GM19240 (cell line): ENCODE measurements around the gene PHOX2B.
"Not testable (repeated sequence)": the region's sequence is repeated elsewhere in the genome, so short reads cannot be mapped to it uniquely, and the experiment has no call there.

Experiments used
- DNase-seq: peaks from one replicate; pipeline ENCODE4 v3.0.0; 2011; ENCODE audit warnings: low spot score; ENCODE audit not compliant: insufficient read length

Gene PHOX2B

DNA sequence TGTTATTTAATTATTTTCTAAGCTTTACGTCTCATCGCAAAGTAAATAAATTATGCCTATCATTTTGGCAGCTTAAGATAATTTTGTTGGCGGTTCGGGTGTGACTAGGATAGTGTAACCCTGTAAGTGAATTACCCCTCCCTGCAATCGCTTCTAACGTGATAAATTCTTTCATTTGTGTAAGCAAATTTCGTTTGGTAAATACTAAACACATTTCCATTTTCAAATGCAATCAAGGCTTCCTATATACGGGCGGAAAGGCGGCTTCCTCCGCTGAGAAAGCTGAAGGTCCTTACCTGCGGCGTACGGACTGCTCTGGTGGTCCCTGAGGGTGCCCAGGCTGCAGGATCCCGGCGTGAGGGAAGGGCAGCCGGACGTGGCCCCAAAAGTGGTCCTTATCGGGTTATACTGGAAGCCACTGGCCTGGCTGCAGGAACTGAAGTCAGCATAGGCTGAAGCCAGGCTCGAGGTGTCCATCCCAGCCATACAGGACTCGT, 403 bp downstream of the PHOX2B start:
- DNase-seq: no peak

DNA sequence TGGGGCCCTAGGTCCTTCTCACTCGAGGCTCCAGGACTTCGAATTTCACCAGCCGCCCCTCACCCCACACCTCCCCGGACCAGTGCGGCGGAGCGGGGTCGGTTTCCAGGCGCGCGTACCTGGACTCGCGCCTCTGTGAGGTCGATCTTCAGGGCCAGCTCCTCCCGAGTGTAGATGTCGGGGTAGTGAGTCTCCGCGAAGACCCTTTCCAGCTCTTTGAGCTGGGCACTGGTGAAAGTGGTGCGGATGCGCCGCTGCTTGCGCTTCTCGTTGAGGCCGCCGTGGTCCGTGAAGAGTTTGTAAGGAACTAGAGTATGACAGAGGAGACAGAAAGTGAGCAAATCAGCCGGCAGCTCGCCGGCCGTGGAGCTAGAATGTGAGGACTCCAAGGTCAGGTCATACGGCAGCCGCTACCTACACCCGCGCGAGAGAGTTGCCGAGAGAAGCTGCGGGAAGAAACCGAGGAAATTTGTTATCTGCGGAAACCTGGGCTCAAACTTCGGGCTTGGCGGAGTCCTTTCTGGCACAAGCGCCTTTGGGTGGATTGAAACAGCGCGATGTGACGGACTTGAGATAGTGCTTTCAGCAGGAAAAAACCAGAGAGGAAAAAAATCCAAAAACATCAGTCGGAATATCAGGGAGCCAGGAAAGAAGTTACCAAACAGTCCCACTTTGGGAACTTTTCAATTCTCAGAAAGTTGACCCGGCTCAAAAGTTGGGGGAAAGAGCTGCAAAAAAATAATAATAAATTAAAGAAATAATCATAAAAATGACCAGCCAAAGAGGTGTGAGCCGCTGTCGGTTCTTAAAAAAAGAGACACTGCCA, 1.1 kb downstream of the PHOX2B start:
- DNase-seq: no peak

- no peak for DNase-seq
Measured at GRCh38 chr4:41746440-41747229, 1.9 kb downstream of the PHOX2B start.

DNA sequence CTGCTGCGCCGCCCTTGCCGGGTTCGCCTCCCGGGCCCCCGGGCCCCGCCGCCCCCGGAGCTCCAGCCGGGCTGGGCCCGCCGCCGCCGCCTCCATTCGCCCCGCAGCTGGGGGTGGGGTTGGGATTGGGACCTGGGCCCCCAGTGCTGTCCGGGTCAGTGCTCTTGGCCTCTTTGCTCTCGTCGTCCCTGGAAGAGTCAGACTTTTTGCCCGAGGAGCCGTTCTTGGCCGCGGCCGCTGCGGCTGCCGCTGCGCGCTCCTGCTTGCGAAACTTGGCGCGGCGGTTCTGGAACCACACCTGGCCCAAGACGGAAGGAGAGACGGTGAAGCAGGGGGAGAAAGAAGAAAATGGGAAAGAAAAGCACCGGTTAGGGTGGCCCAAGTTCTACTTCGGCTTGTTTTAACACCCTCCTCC, 2.5 kb downstream of the PHOX2B start:
- no peak for DNase-seq

DNA sequence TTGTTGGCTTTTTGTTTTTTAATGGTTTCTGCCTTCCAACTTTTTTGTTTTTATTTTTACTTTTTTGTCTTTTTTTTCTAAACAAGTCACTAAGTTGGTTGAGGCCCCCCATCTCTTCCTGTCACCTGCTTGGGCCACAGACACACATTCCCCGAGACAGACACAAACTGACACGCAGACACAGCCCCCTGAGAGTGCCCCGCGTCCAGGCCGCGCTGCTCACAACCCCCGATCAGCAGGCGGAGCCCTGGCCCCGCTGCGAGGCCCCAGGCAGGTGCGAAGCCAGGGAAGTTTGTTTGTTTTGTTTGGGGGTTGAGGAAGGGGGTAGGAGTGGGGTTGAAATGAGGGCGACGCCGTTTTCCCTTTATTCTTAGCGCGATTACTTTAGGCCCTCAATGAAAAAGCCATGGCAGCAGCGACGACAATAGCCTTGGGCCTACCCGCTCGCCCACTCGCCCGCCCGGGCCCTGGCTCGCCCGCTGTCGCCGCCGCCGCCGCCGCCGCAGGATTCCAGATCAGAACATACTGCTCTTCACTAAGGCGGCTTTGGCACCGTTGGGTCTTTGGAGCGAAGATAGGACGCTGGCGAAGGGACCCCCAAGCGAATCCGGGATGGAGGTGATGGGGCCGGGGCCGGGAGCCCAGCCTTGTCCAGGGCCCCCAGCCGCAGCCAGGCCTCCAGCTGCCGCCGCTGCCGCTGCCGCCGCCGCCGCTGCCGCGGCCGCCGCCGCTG, 3.1 kb downstream of the PHOX2B start:
- no peak for DNase-seq

GRCh38 chr4:41744572-41745291, 3.8 kb downstream of the PHOX2B start:
- DNase-seq: no peak

DNA sequence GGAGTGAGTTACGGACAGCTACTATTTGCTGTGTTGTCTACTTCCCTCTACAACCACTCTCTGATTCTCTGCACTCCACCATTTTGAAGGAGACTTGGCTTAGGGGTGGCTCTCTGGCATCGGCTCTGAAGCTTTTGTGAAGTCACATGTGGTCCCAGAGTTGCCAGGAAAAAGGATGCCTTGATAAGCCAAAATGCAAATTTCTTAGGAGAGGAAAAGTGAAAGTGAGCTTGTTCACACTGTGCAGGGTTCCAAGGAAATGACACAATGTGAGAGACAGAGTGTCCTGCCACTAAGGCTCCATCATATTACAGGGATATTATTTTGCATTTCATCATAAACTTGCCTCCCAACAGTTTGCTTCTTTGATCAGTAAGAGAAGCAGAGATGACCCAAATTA, 7.2 kb downstream of the PHOX2B start:
- DNase-seq: no peak

GRCh38 chr4:41737491-41737890, 11.0 kb downstream of the PHOX2B start:
- not testable (repeated sequence) for DNase-seq

GRCh38 chr4:41734371-41734770, 14.2 kb downstream of the PHOX2B start:
- no peak for DNase-seq

DNA sequence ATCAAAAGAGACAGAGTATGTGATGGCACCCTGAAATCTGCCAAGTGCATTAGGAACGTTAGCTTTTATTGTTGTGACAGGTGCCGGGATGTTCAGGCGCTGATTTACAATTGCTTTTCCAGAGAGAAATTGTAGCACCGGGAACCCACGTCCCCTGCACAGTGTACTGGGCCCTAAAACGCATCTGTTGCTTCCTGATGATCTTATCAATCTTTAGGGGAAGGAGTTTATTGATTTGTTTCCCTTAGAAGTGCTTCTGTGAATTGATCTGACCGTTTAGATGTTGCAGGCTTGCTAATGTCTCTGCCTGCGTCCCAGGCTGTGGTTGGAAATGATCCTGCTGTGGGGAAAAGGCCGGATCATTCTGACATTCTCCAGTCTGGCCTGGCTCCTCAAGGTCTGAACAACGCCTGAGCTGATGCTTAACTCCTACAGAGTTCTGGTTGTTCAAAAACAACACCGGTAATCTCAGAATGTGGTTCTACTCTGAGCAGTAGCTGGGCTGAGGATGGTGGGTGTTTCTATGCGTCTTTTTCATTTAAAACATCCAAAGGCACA, 16.9 kb downstream of the PHOX2B start:
- DNase-seq: no peak

- DNase-seq: no peak
Measured at GRCh38 chr4:41728573-41728913, 20.0 kb downstream of the PHOX2B start.

GRCh38 chr4:41727861-41728572, 20.5 kb downstream of the PHOX2B start:
- DNase-seq: no peak

DNA sequence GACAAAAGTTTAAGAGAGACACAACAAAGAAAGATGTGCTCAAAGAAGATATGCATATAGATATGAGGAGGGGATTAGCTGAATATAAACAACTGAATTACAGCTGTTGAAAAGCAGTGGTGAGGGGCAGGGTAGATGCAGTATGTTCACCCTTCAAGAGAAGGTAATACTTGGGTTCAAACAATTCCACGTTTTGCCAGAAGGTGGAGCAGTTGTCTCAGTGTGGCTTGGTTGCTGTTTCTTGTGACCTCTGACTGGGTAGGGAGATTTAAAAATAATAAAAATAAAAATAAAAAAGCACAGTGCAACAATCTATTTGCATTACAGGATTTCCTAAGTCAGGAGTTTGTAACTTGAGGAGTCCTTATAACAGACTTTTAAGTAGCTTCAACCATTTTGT, 23.3 kb downstream of the PHOX2B start:
- DNase-seq: no peak

GRCh38 chr4:41723286-41723685, 25.2 kb downstream of the PHOX2B start:
- DNase-seq: no peak

DNA sequence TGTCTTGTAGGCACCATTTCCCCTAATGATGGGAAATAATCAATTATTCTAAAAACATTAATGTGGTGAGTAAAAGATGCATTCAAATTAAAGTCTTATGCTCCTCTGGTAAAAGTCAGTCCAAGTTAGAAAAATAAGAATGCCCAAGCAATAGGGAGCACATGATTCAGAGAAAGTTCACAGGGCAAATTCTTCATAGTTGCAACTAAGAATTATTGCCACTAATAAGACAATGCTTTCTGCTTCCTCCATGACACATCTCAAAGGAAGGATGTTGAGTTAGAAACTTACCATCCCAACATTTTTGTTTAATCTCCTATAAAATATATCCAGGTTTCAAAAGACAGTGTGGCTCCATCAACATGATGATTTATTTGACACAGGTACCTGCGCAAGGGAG, 26.3 kb downstream of the PHOX2B start:
- DNase-seq: no peak

- no peak for DNase-seq
Measured at GRCh38 chr4:41719417-41719816, 29.1 kb downstream of the PHOX2B start.

GRCh38 chr4:41718907-41719306, 29.6 kb downstream of the PHOX2B start:
- DNase-seq: no peak

DNA sequence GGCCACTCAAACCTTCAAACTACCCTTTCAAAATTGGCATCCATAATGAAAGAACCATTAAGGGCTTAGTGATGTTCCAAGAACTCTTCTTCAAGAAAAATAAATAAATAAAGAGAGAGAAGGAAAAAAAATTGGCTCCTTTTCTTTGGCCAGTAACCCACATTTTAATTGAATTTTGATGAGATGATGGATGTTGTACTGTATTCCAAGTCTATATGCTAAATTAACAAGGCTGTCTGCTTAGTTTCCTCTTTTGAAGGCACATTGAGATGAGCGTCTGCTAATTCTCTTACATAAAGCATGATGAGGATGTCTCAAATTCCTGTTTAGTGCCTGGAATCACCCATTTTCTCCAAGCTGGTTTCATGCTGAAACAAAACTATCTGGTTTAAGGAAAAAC, 33.4 kb downstream of the PHOX2B start:
- DNase-seq: no peak

- no peak for DNase-seq
Measured at GRCh38 chr4:41714364-41715000, 34.0 kb downstream of the PHOX2B start.

GRCh38 chr4:41713768-41714167, 34.8 kb downstream of the PHOX2B start:
- DNase-seq: no peak
